ENCODE results near the gene RBM47. TPM values are rescaled to one million over a fixed set of nuclear protein-coding genes. Genes with fewer than 3 reads are reported as not detected.
"Not testable (repeated sequence)": the region's sequence is repeated elsewhere in the genome, so short reads cannot be mapped to it uniquely, and the experiment has no call there.

RBM47 gene
- polyA plus RNA-seq, 1 experiment: 0.62 TPM

DNA sequence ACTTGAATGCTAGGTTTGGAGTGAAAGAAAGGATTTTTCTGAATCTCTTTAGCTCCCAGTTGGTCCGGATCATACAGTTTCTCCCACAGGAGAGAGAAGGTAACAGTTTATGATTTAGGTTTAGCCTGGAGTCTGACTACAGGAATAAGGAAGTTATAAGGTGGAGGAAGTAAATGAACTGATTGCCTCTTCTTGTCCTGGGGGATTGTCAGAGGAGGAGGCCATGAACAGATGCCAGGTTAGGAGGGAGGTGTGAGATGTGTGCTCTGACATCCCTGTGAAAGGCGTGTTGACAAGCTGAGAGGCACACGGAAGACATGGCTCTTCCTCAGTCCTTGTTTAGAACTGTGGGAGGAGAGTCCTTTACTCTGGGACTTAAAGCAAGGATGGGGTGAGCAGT is 230.1 kb downstream of the RBM47 start:
- Histone ChIP-seq H3K27ac (ENCODE audit: low read depth, low read length) (no peak overlapping the region), H3K27me3 (ENCODE audit: control insufficient read depth, insufficient read depth, low read length) (peaks cover 8% of the 10 kb centered on the region), H3K9me3 (ENCODE audit: control insufficient read depth, insufficient read depth, low read length) (no peaks in the 10 kb centered on the region), H3K4me3 (ENCODE audit: low read depth, low read length) (no peak overlapping the region)
- TF ChIP-seq, protein P1, sequence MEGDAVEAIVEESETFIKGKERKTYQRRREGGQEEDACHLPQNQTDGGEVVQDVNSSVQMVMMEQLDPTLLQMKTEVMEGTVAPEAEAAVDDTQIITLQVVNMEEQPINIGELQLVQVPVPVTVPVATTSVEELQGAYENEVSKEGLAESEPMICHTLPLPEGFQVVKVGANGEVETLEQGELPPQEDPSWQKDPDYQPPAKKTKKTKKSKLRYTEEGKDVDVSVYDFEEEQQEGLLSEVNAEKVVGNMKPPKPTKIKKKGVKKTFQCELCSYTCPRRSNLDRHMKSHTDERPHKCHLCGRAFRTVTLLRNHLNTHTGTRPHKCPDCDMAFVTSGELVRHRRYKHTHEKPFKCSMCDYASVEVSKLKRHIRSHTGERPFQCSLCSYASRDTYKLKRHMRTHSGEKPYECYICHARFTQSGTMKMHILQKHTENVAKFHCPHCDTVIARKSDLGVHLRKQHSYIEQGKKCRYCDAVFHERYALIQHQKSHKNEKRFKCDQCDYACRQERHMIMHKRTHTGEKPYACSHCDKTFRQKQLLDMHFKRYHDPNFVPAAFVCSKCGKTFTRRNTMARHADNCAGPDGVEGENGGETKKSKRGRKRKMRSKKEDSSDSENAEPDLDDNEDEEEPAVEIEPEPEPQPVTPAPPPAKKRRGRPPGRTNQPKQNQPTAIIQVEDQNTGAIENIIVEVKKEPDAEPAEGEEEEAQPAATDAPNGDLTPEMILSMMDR (IDR thresholded peaks at IDR 0.05; ENCODE audit: low read depth, low read length): no peak
- ChIA-PET CTCF (no interaction called here), POLR2A (no interaction called here)
- DNase-seq (ENCODE audit: low read depth, low spot score): no peak

DNA sequence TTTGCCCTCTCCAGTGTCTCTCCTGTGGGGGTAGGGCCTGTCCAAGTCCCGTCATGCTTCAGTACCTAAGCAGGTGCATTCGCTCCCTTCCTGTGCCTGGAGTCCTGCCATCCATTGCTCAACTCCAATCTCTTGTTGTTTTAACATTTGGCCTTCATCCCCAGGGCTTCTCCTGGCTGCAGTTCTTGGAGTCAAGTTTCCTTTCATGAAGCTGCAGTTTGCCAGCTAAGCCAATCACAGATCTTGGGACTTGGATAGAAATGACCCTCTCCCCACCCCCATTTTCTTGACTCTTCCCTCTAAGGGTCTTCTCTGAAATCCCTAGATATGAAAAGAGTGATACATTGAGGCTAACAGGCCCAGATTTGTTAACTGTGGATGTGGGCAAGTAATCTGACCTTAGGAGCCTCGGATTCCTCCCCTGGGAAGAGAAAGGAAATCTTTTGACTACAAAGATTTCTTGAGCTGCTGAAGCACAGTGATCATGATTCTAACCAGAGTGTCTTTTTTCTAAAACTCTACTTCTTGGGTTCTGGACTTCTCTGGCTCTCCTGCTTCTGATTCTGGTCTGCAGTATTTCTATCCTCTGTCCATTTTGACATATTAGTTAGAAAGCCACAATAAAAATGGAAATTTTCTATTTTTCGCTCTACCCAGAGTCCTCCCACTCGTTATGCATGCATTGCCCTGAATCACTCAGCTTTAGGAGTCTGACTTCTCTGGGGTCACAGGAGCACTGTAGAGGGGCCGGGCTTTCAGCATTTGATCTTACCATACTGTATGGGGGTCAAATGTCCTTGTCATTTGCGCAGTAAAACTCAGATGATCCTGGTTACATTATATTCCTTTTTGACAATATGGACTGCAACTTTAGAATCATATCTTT is 233.5 kb downstream of the RBM47 start:
- Histone ChIP-seq H3K4me3 (ENCODE audit: low read depth, low read length) (no peak overlapping the region), H3K9me3 (ENCODE audit: control insufficient read depth, insufficient read depth, low read length) (no peaks in the 10 kb centered on the region), H3K27me3 (ENCODE audit: control insufficient read depth, insufficient read depth, low read length) (peaks cover 11% of the 10 kb centered on the region), H3K27ac (ENCODE audit: low read depth, low read length) (no peak overlapping the region)
- ChIA-PET POLR2A (no interaction called here), CTCF (no interaction called here)
- no peak for DNase-seq (ENCODE audit: low read depth, low spot score)
- TF ChIP-seq, protein P1 (IDR thresholded peaks at IDR 0.05; ENCODE audit: low read depth, low read length): no peak

DNA sequence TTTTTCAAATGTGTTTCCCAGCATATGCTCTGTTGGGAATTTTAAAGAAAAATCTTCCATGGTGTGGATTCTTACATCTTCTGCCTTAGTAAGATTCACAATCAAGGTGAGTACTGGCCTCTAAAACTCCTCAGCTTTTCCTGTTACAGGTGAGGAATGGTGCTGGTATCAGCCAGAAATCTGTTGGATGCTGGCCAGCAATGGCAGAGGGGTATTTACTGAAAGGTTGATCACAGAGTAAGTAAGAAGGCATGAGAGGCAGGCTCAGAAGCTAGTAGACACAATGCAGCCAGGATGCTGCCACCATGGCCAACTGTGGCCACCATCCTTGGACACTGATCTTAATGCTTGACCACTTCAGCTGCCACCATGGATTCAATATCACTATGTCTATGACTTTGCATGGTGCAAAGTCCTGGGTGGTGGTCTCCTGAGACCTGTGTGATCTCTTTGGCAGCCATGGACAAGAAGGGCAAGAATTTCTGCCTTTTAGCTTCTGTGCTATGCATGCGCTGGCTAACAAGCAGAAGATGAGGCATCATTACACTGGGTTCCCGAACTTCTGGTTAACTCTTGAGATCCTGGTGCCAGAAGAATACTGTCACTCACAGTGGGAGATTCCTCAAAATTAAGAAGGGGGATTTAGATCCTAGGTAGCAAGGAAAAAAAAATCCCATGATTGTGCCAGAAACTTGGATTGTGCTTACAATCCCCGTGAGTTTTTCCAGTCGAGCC is 234.3 kb downstream of the RBM47 start:
- DNase-seq (ENCODE audit: low read depth, low spot score): no peak
- Histone ChIP-seq H3K27ac (ENCODE audit: low read depth, low read length) (no peak overlapping the region), H3K9me3 (ENCODE audit: control insufficient read depth, insufficient read depth, low read length) (no peaks in the 10 kb centered on the region), H3K27me3 (ENCODE audit: control insufficient read depth, insufficient read depth, low read length) (peaks cover 11% of the 10 kb centered on the region), H3K4me3 (ENCODE audit: low read depth, low read length) (no peak overlapping the region)
- TF ChIP-seq, protein P1 (IDR thresholded peaks at IDR 0.05; ENCODE audit: low read depth, low read length): no peak
- ChIA-PET POLR2A (no interaction called here), CTCF (no interaction called here)

DNA sequence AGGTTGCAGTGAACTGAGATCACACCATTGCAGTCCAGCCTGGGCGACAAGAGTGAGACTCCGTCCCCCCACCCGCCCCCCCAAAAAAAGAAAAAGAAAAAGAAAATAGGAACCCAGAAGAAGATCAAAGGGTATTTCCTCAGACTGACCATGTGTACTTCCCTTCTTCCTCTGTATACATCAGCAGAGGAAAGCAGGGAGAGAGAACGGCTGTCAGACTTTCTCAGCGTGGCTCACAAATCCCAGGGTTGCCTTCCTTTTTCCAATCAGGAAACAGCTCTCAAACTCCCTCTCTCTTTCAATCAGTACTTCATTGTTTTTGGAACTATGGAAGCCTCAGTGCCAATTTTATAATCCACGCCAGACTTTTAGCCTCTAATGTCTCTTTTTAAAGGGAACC is 235.4 kb downstream of the RBM47 start:
- Histone ChIP-seq H3K27ac (ENCODE audit: low read depth, low read length) (no peak overlapping the region), H3K9me3 (ENCODE audit: control insufficient read depth, insufficient read depth, low read length) (no peaks in the 10 kb centered on the region)

DNA sequence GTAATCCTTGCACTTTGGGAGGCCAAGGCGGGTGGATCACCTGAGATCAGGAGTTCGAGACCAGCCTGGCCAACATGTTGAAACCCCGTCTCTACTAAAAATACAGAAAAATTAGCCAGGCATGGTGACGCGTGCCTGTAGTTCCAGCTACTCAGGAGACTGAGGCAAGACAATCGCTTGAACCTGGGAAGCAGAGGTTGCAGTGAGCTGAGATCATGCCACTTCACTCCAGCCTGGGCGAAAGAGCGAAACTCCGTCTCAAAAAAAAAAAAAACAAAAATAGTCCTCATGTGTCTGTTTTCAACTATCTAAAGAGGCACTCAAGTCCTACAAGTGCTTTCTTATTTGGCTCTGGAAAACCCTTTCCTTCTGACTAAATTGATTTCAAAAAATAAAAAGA is 237.4 kb downstream of the RBM47 start:
- CTCF ChIA-PET: not testable (repeated sequence)

More for the DNA sequence above, 235.4 kb downstream of the RBM47 start:
- TF ChIP-seq, protein P1 (IDR thresholded peaks at IDR 0.05; ENCODE audit: low read depth, low read length): no peak
- CTCF ChIA-PET: no interaction called here
- no peak for DNase-seq (ENCODE audit: low read depth, low spot score)
- POLR2A ChIA-PET: no interaction called here
- peaks cover 7% of the 10 kb centered on the region for H3K27me3 ChIP-seq (ENCODE audit: control insufficient read depth, insufficient read depth, low read length)
- H3K4me3 ChIP-seq (ENCODE audit: low read depth, low read length): no peak overlapping the region

More for the DNA sequence above, 237.4 kb downstream of the RBM47 start:
- H3K4me3 ChIP-seq (ENCODE audit: low read depth, low read length); H3K9me3 ChIP-seq (ENCODE audit: control insufficient read depth, insufficient read depth, low read length); H3K27me3 ChIP-seq (ENCODE audit: control insufficient read depth, insufficient read depth, low read length); H3K27ac ChIP-seq (ENCODE audit: low read depth, low read length); DNase-seq (ENCODE audit: low read depth, low spot score); POLR2A ChIA-PET: not testable (repeated sequence)
